ENCODE measurements around the gene ZNF48.

Gene ZNF48

GRCh38 chr16:30444231-30445148 lies 49.3 kb downstream of the ZNF48 start:
- DNase-seq (ENCODE audit: low read depth in 2 of 2) = no peak

GRCh38 chr16:30445149-30445407 lies 49.9 kb downstream of the ZNF48 start:
- DNase-seq (ENCODE audit: low read depth in 2 of 2) = no peak

GRCh38 chr16:30445408-30446202 lies 50.4 kb downstream of the ZNF48 start, which contains the start of gene SEPHS2:
SEPHS2 (minus strand) TSS chr16:30445874; CDS start chr16:30445727, 147 bp downstream.
- peak; percentile 89 to 95 for DNase-seq (ENCODE audit: low read depth in 2 of 2)

GRCh38 chr16:30446203-30446595 lies 51.0 kb downstream of the ZNF48 start:
- DNase-seq (ENCODE audit: low read depth in 2 of 2) = no peak

- no peak for DNase-seq (ENCODE audit: low read depth in 2 of 2)
Measured at GRCh38 chr16:30447512-30448226, 52.4 kb downstream of the ZNF48 start.

- DNase-seq (ENCODE audit: low read depth in 2 of 2) = no peak
Measured at GRCh38 chr16:30449116-30449435, 53.9 kb downstream of the ZNF48 start.
